PC-9 (cell line): ENCODE results near the gene CLDN15.

Experiments
- CTCF ChIP-seq: fragments of 200-600 bp; sonication (generic); conservative IDR thresholded peaks from 2 replicates; pipeline ENCODE4 v1.6.1; 2017; ENCODE audit warnings: mixed run types, antibody characterized with exemption, mild to moderate bottlenecking, moderate library complexity
- EZH2 ChIP-seq: fragments of 200-600 bp; sonication (generic); IDR thresholded peaks from 2 replicates; pipeline ENCODE4 v1.8.0; 2017; ENCODE audit warnings: antibody characterized with exemption, low read depth

GRCh38 chr7:101197991-101198390 is 39.6 kb downstream of the CLDN15 start:
- TF ChIP-seq CTCF = no peak
- TF ChIP-seq EZH2 = no peak
